ENCODE data around the gene FN1.

DNA sequence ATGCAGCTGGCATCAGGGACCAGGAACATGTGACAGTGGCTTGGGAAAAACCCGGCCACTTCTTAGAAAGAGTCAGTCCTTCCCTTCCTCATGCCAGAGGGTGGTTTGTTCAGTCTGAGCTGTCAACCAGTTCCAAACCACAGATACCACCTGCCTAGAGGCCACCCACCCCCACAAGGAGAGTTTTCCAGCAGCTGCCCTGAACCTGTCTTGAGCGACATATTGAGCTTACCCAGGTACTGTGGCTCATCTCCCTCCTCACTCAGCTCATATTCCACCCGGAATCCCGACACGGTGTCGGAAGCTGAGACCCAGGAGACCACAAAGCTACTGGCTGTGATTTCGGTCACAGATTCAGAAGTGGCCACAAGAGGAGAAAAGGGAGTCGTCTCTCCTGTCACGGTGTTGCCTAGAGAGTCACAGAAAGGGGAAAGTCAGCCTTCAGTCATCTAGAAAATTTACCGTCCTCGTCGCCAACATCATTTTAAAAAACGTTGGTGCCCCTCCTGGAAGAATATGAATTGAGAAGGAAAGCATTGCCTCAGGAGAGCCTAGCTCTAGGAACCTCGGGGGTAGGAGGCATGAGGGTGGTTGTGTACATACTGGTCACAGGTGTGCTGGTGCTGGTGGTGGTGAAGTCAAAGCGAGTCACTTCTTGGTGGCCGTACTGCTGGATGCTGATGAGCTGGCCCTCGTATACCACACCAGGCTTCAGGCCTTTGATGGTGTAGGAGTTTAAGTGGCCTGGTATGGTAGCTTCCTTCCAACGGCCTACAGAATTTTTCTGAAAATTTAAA, 26.3 kb downstream of the FN1 start:
- TF ChIP-seq TAF1 (IDR thresholded peaks at IDR 0.05; ENCODE audit: low read depth) (no peak), FOXM1 (IDR thresholded peaks at IDR 0.05; ENCODE audit: borderline replicate concordance, low read depth) (no peak), TEAD4 (IDR thresholded peaks at IDR 0.05) (no peak), RAD21 (IDR thresholded peaks at IDR 0.05; ENCODE audit: low read depth) (no peak), CREB1 (IDR thresholded peaks at IDR 0.05; ENCODE audit: low read depth) (no peak), EGR1 (IDR thresholded peaks at IDR 0.05) (no peak), YY1 (IDR thresholded peaks at IDR 0.05; ENCODE audit: low read depth) (no peak)
- TF ChIP-seq, protein P1, sequence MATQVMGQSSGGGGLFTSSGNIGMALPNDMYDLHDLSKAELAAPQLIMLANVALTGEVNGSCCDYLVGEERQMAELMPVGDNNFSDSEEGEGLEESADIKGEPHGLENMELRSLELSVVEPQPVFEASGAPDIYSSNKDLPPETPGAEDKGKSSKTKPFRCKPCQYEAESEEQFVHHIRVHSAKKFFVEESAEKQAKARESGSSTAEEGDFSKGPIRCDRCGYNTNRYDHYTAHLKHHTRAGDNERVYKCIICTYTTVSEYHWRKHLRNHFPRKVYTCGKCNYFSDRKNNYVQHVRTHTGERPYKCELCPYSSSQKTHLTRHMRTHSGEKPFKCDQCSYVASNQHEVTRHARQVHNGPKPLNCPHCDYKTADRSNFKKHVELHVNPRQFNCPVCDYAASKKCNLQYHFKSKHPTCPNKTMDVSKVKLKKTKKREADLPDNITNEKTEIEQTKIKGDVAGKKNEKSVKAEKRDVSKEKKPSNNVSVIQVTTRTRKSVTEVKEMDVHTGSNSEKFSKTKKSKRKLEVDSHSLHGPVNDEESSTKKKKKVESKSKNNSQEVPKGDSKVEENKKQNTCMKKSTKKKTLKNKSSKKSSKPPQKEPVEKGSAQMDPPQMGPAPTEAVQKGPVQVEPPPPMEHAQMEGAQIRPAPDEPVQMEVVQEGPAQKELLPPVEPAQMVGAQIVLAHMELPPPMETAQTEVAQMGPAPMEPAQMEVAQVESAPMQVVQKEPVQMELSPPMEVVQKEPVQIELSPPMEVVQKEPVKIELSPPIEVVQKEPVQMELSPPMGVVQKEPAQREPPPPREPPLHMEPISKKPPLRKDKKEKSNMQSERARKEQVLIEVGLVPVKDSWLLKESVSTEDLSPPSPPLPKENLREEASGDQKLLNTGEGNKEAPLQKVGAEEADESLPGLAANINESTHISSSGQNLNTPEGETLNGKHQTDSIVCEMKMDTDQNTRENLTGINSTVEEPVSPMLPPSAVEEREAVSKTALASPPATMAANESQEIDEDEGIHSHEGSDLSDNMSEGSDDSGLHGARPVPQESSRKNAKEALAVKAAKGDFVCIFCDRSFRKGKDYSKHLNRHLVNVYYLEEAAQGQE (IDR thresholded peaks at IDR 0.05; ENCODE audit: low read depth), result no peak

All from Ishikawa (cell line).